GM12864 (cell line): ENCODE data around the gene BOLL.

Experiments
- DNase-seq: peaks from one replicate; pipeline ENCODE4 v3.0.0-alpha.2; 2011; ENCODE audit warnings: low read depth
- H3K4me3 ChIP-seq: 2 replicates; pipeline ENCODE4 v1.5.1; 2011; ENCODE audit warnings: mild to moderate bottlenecking, low read depth, low read length, control low read depth
- CTCF ChIP-seq: IDR thresholded peaks from 2 replicates; pipeline ENCODE4 v1.5.1; 2011; ENCODE audit warnings: low read depth, mild to moderate bottlenecking, moderate library complexity, low read length, control low read depth, inconsistent platforms; ENCODE audit errors: missing control alignments

BOLL gene

DNA sequence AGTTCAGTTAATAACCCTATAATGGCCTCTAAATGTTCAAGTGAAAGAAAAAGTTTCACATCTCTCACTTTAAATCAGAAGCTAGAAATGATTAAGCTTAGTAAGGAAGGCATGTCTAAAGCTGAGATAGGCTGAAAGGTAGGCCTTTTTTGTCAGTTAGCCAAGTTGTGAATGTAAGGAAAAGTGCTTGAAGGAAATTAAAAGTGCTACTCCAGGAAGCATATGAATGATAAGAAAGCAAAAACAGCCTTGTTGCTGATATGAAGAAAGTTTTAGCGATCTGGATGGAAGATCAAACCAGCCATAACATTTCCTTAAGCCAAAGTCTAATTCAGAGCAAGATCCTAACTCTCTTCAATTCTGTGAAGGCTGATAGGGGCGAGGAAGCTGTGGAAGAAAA, 29.4 kb upstream of the BOLL start:
- no peak for DNase-seq
- no peak overlapping the region for H3K4me3 ChIP-seq
- TF ChIP-seq CTCF = no peak

- H3K4me3 ChIP-seq = no peak overlapping the region
- TF ChIP-seq CTCF = peak; percentile 63
- no peak for DNase-seq
Measured at GRCh38 chr2:197813093-197813787, 28.1 kb upstream of the BOLL start.

DNA sequence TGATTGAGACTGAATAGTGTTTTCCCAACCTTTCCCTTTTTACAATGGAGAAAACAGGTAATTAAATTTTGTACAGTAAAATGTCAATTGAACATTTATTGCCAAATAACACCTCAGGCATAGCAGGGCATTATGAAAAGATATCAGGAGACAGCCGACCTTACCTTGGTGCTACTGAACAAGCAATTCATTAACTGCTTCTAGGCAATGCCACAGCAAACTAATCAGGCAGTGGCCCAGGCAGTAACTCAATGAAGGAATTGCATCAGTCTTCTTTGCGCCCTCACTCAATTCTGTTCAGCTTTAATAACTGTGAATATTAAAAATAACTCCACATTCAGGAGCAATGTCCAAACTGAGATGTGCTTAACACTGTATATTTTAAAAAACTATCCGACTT, 25.4 kb upstream of the BOLL start:
- H3K4me3 ChIP-seq = no peak overlapping the region
- no peak for TF ChIP-seq CTCF
- DNase-seq = no peak

- no peak for TF ChIP-seq CTCF
- H3K4me3 ChIP-seq = no peak overlapping the region
- no peak for DNase-seq
Measured at GRCh38 chr2:197810016-197810415, 24.9 kb upstream of the BOLL start.

DNA sequence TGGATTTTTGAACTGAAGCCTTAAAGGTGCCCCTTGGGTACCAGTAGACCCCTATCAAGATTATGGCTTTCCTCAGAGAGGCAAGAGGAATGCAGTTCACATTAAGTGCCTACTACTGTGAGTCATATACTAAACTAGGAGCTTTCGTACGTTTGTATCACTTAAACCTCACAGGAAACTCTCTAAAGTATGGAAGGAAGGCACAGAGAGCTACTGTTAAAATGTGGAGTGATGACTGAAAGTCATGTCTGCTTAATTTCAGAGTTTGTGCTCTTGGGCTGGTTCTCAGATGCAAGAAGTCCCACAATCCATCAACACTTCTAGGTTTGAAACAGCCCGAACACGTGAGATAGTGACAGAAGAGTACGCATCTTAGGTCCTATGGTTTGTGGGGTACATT, 23.9 kb upstream of the BOLL start:
- no peak for TF ChIP-seq CTCF
- no peak overlapping the region for H3K4me3 ChIP-seq
- no peak for DNase-seq

GRCh38 chr2:197805715-197806633, 20.9 kb upstream of the BOLL start:
- no peak for TF ChIP-seq CTCF
- no peak for DNase-seq
- no peak overlapping the region for H3K4me3 ChIP-seq
